GM23248 (cell line): ENCODE measurements around the gene TBC1D2. TPM values are rescaled to one million over a fixed set of nuclear protein-coding genes. Genes with fewer than 3 reads are reported as not detected.

Experiments used
- DNase-seq: peaks from one replicate; pipeline ENCODE4 v3.0.0-alpha.2; 2015
- H2AFZ ChIP-seq: fragments of 200-600 bp; sonication (generic); 2 replicates; pipeline ENCODE4 v1.6.1; 2016; ENCODE audit warnings: antibody characterized with exemption
- H3F3A ChIP-seq: fragments of 200-600 bp; sonication (generic); 2 replicates; pipeline ENCODE4 v1.6.1; 2016; ENCODE audit warnings: mild to moderate bottlenecking, antibody characterized with exemption, mixed run types; ENCODE audit not compliant: insufficient read depth
- H3K27ac ChIP-seq: fragments of 200-600 bp; sonication (generic); 2 replicates; pipeline ENCODE4 v1.5.1; 2016; ENCODE audit warnings: mild to moderate bottlenecking
- H3K27me3 ChIP-seq: fragments of 200-600 bp; sonication (generic); replicated peaks from 2 replicates; pipeline ENCODE4 v1.6.1; 2016; ENCODE audit warnings: mild to moderate bottlenecking; ENCODE audit not compliant: insufficient read depth
- H3K36me3 ChIP-seq: fragments of 200-600 bp; sonication (generic); 2 replicates; pipeline ENCODE4 v1.6.1; 2016; ENCODE audit warnings: low read depth, mild to moderate bottlenecking
- H3K4me1 ChIP-seq: fragments of 200-600 bp; sonication (generic); 2 replicates; pipeline ENCODE4 v1.6.1; 2016; ENCODE audit warnings: mild to moderate bottlenecking; ENCODE audit not compliant: insufficient read depth
- H3K4me2 ChIP-seq: fragments of 200-600 bp; sonication (generic); one replicate; pipeline ENCODE4 v1.6.1; 2016; ENCODE audit warnings: mild to moderate bottlenecking; ENCODE audit not compliant: unreplicated experiment
- H3K4me3 ChIP-seq: fragments of 200-600 bp; sonication (generic); 2 replicates; pipeline ENCODE4 v1.5.1; 2016; ENCODE audit warnings: mild to moderate bottlenecking
- H3K79me2 ChIP-seq: fragments of 200-600 bp; sonication (generic); 2 replicates; pipeline ENCODE4 v1.6.1; 2016; ENCODE audit warnings: mild to moderate bottlenecking; ENCODE audit not compliant: insufficient read depth
- H3K9ac ChIP-seq: fragments of 200-600 bp; sonication (generic); 2 replicates; pipeline ENCODE4 v1.6.1; 2016; ENCODE audit warnings: mild to moderate bottlenecking
- H3K9me2 ChIP-seq: fragments of 200-600 bp; sonication (generic); 2 replicates; pipeline ENCODE4 v1.6.1; 2016; ENCODE audit warnings: mixed run types, mild to moderate bottlenecking, moderate library complexity; ENCODE audit not compliant: insufficient read depth
- H3K9me3 ChIP-seq: fragments of 200-600 bp; sonication (generic); one replicate; pipeline ENCODE4 v1.6.1; 2017; ENCODE audit warnings: low read depth
- H4K20me1 ChIP-seq: fragments of 200-600 bp; sonication (generic); 2 replicates; pipeline ENCODE4 v1.6.0; 2016; ENCODE audit not compliant: insufficient read depth
- EZH2 ChIP-seq: fragments of 200-600 bp; sonication (generic); IDR thresholded peaks from 2 replicates; pipeline ENCODE4 v1.6.1; 2018; ENCODE audit warnings: antibody characterized with exemption, mild to moderate bottlenecking; ENCODE audit not compliant: insufficient read depth, poor library complexity, severe bottlenecking
- EZH2phosphoT487 ChIP-seq: fragments of 200-600 bp; sonication (generic); IDR thresholded peaks from 2 replicates; pipeline ENCODE4 v1.6.1; 2018; ENCODE audit warnings: antibody characterized with exemption, moderate library complexity, mild to moderate bottlenecking, low read depth; ENCODE audit not compliant: insufficient read depth
- WGBS, 2 experiments: methylation state at CpG; one replicate each; pipeline ENCODE4 v1.1.6; 2015 to 2017; ENCODE audit warnings: low lambda C conversion rate in 2 of 2, low coverage in 1 of 2; ENCODE audit errors: missing lambda C conversion rate in 2 of 2; 5-methylcytosine and 5-hydroxymethylcytosine counted together
- in situ Hi-C: fragments of 300-500 bp; cut with MboI; formaldehyde crosslinking; loops from 2 replicates; pipeline ENCODE4 v1.15.0; 2020
- microRNA-seq: library from miRNA; unstranded; fragments of <30 nt; microRNA quantifications from one replicate; pipeline ENCODE4, GENCODE V29; 2016; ENCODE audit warnings: borderline number of aligned reads
- polyA plus RNA-seq: library from polyadenylated mRNA; unstranded; fragments of >200 nt; fragmentation: Nextera tagmentation; extraction: Ambion mirVana; gene quantifications from 2 replicates; pipeline ENCODE4 v1.2.1, GENCODE V29; 2016
- small RNA-seq: library from RNA; depleted of rRNA; stranded (forward); fragments of <200 nt; gene quantifications from one replicate; pipeline ENCODE3, GENCODE V24; 2014; ENCODE audit warnings: low read depth, low replicate concordance
- total RNA-seq: library from RNA; depleted of rRNA; stranded (reverse); fragments of >200 nt; shearing (Covaris generic); gene quantifications from 2 replicates; pipeline ENCODE4 v1.2.3, GENCODE V29; 2014; rRNA removed

TBC1D2 gene
- total and polyA plus RNA-seq, 2 experiments from 2014 or later: 58.4 to 58.9 TPM

- Histone ChIP-seq H3K9me2 (no peaks in the 10 kb centered on the region), H3K4me1 (0 out of 2 replicates have a peak, but pooled peaks cover 9% of the 10 kb centered on the region), H2AFZ (no peak overlapping the region), H3K9ac (no peak overlapping the region), H3K79me2 (no peaks in the 10 kb centered on the region), H4K20me1 (no peaks in the 10 kb centered on the region), H3K9me3 (no peaks in the 10 kb centered on the region), H3K4me3 (no peak overlapping the region), H3K27ac (no peak overlapping the region), H3K27me3 (no peaks in the 10 kb centered on the region), H3K4me2 (no peak overlapping the region), H3F3A (0 out of 2 replicates have a peak, but pooled peaks cover 5% of the 10 kb centered on the region), H3K36me3 (no peaks in the 10 kb centered on the region)
- TF ChIP-seq EZH2phosphoT487 (no peak), EZH2 (no peak)
- DNase-seq: no peak
- in situ Hi-C loops: no loop called here
- WGBS, 2 experiments: 8 to 14% methylated on average over 3 of the region's 3 CpGs
Measured at GRCh38 chr9:98149422-98149821, 106.0 kb downstream of the TBC1D2 start.

Small RNA genes lying within 50 kb of the gene (microRNA-seq; reads per million reads assigned to microRNA genes)
- gene MIR6854: not detected

Small RNA genes lying within 50 kb of the gene (small RNA-seq; reads per million reads assigned to genes)
- gene MIR6854: not detected

Other genes with a start within 250 kb of the TBC1D2 start
- 60.3 and 80.8 TPM in 2 replicates for gene NANS, start 198.9 kb downstream of the TBC1D2 start, total RNA-seq
- 128 and 133 TPM in 2 replicates for gene NANS, start 198.9 kb downstream of the TBC1D2 start, polyA plus RNA-seq
- gene TRIM14, start 136.4 kb downstream of the TBC1D2 start, total RNA-seq: 2.7 and 6.4 TPM in 2 replicates
- gene TRIM14, start 136.4 kb downstream of the TBC1D2 start, polyA plus RNA-seq: 7.8 and 8.0 TPM in 2 replicates
- gene CORO2A, start 63.0 kb downstream of the TBC1D2 start, total RNA-seq: 0.86 and 1.5 TPM in 2 replicates
- gene CORO2A, start 63.0 kb downstream of the TBC1D2 start, polyA plus RNA-seq: 1.3 and 1.5 TPM in 2 replicates